ENCODE results near the gene GOLGA6L10.
"Not testable (repeated sequence)": the region's sequence is repeated elsewhere in the genome, so short reads cannot be mapped to it uniquely, and the experiment has no call there.

Gene GOLGA6L10

DNA sequence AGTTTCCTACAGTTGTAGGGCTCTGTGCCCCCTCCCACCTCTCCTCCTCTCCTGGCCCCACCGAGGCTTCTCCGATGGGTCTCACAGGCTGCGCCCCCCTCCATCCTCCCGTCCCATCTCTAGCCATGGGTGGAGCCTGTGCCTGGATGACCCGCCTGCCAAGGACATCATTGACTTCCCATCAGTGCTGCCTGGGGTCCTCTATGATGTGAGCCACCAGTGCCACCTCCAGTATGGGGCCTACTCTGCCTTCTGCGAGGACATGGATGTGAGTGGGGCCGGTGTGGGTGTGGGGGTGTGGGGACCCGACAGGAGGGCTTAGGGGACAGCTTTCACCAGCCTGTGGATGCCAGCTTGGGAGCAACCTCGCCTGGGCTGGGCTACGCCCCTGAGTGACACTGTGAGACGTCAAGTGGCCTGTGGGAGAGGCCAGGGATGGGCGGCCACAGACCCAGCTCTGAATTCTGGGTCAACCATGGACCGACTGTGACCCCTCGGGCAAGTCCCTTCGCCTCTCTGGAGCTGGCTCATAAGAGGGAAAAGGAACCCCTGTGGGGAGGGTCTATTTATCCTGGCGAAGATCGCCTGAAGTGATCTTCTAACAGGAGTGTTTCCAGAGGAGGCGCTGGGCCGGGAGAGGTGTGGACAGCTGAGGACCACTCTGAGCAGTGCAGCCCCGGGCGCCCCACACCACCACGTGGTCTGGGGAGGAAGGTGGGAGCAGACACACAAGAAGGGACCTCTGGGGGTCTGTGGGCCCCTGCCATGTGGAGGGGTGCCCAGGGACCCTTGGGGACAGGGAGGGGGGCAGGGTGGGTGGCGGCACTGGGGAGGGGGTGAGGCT lies 32.8 kb downstream of the GOLGA6L10 start:
- DNase-seq: not testable (repeated sequence)

DNA sequence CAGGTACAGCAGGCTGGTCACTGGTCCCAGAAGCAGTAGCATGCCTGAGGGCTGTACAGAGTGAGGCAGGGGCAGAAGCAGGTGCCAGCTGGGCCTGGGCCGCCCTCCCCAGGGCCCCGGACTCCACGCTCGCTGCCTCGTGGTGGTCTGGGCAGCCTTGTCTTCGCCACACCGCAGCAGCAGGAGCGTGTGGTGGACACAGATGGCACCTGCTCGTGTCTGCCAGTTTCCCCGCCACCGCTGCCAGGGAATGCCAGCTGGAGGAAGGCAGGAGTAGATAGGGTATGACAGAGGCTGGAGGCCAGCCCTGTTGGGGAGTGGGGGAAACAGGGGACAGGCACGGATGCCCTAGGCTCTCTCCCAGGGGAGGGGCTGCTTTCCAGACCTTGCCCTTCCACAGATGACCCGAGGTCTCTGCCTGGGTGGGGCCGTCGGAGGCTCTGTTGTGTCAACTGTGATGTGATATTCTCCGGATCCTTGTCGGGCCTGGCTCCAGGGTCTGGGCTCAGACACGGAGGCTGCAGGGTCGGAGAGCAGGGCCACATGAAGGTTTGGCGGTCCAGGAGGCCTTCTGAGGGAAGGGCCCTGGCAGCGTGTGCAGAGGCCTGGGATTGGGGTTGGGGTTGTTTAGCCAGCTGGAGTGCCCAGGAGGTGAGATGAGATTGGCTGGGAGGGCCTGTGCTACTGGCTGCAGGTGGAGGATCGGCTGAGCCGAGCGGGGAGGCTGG lies 33.6 kb downstream of the GOLGA6L10 start:
- DNase-seq: no peak

DNA sequence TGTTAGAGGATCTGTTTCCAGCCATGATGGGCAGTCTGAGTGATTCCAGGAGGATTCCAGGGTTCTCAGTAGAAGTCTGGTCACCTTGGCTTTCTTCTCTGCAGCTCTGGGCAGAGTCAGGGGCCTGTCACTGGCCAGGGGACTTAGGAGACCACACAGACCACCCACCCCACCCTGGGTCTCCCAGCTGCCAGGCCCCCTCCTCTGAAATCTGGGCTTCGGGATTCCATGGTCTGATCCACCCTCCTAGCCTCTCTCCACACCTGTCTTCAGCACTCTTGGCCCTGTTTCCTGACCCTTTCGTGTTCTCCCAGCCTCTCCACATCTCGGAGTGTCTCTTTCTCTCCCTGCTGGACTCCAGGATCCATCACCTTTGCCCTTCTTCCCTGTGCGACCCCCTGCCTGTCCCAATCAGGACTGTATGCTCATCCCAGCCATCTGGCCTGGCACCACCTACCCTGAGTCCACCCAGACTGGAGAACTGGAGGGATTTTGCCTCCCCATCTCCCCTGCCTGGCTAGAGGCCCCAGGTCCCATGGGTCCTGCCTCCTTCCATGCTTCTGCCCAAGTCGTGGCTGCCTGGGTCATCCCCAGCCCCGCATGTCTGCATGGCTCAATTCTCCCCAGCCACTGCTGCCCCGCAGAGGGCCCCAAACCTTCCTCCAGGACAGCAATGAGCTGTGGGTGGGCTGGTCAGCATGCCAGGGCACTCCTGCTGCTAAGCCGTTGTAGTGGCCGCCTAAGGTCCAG lies 34.3 kb downstream of the GOLGA6L10 start:
- no peak for DNase-seq

DNA sequence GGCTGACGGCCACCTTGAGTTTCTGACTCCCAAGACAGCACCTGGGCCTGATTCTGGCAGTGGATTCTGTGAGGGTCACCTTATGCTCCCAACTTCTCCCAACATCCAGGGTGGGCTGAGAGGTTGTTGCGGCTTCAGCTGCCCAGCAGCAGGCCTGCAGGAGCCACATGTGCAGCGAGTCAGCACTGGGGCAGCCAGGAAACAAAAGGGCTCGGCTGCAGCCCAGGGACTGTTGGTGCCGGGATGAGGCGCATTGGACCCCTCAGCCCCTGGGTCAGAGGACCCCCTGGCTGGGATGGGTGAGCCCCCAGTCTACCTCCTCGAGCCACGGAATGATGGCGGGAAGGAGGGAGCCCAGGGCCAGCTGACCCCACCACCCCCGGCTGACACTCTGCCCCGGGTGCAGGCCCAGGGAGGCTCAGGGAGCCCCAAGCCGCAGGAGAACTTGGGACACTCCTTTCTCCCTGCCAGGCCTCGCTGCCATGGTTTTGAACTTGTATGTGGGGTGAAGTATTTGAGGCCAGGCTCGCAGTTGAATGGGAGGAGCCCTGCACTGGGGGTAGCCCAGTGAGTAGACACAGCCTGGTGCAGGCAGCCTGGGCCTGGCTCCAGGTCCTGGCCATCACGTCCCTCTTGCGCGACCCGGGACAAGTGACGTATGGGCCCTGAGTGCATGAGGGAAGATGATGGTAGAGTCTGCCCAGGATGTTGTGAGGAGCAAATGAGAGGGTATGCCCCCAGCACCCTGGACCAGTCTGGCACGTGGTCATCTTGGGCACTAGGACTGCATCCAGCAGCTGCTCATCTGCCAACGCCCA lies 35.1 kb downstream of the GOLGA6L10 start:
- DNase-seq: not testable (repeated sequence)

DNA sequence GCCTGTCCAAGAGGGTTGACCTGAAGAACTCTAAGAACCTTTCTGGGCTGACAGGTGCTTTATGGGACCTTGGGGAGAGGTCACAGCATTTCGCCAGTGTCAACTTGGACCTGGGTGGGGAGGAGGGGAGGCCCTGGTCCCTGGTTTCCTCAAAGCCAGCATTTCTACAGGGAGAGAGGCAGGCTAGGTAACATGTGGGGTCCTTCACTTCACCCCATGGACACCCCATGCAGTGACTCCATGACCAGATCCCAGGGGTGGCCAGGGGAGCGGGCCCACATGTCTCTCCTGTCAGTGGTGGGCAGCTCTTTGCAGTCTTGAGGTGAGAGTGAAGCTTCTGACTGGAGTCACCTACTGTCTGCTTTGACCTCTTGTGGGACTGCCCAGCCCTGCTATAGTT lies 35.8 kb downstream of the GOLGA6L10 start:
- DNase-seq: no peak

DNA sequence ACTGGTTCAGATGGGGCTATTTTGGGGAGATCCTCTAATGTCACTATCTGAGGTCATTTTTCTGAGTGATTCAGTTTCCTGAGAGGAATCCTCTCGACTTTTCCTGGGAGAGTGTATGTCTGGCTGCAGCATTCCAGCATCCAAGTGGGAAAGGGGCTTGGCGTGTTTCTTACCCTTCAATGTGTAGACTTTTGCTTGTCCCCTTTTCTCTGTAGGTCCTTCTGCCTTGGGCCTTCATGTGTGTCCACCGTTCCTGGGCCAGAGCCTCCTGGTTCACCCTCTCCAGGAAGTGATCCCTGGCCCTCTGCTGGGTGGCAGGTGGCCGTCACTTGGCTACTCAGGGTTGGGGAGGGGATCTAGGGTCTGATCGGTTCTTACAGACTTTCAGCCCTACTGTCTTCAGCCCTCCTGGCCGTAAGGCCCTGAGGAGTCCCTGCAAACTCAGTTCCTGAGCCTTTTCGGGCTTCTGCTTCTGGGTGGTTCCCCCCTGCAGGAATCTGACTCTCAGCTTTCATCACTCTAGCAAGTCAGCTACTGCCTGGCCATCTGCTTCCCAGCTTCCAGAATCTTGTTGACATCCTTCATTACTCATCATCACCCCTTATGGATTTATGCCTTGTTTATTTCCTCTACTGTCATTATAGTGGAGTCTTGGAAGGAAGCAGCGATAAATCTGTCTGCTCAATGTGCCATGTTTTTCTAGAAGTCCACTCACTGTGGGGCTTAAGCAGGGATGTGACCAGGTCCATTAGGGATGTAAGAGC lies 36.5 kb downstream of the GOLGA6L10 start:
- no peak for DNase-seq

DNA sequence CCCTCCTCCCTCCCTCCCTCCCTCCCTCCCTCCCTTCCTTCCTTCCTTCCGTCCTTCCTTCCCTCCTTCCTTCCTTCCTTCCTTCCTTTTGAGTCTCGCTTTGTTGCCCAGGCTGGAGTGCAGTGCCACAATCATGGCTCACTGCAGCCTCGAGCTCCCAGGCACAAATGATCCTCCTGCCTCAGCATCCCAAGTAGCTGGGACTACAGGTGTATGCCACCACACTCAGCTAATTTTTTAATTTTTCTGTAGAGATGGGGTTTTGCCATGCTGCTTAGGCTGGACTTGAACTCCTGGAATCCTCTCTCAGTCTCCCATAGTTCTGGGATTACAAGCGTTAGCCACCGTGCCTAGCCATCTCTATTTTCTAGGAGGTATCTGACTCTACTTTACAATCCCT lies 38.0 kb downstream of the GOLGA6L10 start:
- not testable (repeated sequence) for DNase-seq

DNA sequence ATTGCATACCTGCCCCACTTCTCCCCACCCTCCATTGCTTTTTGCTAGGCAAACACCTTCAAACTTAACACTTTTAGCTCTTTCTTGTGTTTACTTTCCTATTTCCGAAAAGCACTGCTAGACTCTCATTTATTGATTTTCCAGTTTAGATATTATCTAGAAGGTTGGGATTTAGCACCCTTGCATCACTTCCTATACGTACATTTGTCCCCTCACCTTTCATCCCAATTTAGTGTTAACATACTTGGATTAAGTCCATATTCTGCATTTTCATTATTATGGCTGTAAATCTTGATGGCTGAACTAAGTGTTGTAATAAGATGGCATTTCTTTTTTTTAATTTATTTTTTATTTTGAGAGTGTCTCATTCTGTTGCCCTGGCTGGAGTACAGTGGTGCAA lies 39.5 kb downstream of the GOLGA6L10 start:
- no peak for DNase-seq

DNA sequence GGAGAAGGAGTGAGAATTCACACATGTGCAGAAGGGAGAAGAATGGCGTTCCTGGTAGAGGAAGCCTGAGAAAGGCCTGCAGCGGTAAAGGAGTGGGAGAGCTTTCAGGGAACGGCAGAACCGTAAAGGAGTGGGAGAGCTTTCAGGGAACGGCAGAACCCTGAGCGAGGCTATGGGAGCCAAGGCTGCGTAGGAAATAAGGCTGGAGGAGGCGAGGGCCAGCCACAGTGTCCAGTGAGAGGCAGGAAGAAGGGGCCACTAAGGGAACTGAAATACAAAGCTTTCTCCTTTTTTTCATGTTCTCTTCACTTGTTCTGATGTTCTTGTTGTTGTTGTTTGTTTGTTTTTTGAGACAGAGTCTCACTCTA lies 41.6 kb downstream of the GOLGA6L10 start:
- no peak for DNase-seq

DNA sequence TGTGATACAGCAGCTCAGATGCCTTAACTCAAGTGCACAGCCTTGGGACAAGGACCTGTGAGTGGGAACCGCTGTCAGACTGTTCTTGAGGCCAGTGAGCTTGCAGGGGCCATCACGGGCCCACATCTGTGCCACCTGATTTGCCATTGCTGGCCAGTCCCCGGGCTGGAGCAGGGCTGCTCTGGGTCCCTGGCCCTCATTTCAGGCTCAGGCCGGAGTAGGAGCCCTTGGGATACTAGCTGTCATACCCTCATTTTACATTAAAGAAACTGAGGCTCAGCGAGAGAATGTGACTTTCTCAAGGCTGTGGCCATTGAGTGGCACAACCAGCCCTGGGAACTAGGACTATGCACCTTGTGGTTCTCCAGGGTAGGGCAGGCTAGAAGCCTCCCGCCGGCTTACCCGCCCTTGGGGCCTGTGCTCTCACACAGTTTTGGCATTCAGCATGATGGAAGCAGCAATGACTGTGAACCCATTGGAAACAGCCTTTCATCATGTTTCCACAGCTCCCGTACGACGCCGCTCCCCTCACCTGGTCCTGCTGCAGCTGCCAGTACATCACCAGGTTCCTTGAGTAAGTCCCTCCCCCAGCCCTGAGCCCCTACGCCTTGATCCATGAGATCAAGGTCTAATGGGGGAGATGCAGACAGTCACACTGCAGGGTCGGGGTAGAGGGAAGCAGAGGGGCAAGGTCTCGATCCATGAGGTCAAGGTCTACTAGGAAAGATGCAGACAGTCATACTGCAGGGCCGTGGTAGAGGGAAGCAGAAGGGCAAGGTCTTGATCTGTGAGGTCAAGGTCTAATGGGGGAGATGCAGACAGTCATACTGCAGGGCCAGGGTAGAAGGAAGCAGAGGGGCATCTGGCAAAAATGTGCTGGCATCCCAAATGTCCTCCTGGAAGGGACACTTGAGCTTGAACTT lies 42.2 kb downstream of the GOLGA6L10 start:
- no peak for DNase-seq

DNA sequence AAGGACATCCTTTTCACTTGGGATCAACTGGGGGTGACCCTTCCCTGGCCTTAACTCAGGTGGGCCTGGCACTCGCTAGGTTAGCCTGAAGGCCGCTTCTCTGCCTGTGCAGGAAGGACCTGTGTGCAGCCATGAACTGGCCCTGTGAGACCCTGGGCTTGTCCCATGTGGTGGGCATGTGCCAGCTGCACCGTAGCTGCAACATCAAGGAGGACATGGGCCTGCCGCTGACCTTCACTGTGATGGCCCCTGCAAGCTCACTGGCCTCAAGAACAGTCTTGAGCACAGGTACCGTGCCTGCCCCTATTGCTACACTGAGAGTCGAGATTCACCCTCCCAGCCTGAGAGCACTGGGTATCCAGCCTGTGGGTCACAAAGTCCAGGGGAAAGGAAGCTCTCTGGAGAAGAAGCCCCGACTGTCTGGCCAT lies 43.6 kb downstream of the GOLGA6L10 start:
- DNase-seq: no peak

DNA sequence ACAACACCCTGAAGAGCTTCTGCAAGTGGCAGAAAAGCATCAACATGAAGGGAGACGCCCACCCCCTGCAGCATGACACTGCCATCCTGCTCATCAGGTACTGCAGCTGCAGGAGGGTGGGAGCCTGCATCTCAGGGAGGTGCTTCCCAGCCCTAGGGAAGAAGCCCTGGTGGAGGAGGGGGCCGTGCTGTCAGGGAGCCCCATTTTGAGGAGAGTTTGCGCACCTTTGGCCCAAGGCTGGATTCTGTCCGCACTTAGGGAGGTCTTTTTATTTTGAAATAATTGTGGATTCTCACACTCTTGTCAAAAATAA lies 44.5 kb downstream of the GOLGA6L10 start:
- no peak for DNase-seq

DNA sequence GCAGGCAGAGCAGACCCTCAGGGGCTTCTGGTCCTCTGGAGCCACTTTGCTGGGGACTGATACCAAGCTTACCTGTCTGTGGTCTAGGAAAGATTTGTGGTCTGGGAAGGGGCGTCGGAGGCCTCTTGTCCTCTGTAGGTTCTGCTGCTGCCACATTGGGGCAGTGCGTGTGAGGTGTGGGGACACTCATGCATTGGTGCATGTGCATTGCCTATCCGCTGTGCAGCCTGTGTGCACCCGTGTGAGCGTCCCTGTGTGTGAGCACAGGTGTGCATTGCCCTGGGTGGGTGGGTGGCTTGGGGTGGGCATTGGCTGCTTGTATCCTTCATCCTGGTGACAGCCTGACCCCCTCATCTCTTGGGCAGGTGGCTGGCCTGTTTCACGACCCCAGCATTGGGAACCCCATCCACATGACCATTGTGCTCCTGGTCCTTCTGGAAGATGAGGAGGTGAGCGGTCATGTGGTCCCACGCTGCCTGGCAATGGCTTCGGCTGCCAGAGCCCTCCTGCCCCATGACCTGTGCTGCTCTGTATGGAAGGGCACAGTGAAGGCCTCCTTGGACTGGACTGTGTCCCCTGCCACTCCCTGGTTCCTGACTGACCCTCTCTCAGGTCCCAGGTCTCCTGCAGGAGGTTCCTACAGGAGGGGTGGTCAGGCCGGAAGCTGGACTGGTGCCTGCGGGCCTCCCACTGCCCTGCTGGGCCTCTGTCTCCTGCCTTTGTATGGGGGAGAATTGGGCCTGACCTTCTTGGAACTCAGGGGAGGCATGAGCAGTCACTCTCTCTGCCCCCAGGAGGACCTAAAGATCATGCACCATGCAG lies 45.1 kb downstream of the GOLGA6L10 start:
- no peak for DNase-seq

DNA sequence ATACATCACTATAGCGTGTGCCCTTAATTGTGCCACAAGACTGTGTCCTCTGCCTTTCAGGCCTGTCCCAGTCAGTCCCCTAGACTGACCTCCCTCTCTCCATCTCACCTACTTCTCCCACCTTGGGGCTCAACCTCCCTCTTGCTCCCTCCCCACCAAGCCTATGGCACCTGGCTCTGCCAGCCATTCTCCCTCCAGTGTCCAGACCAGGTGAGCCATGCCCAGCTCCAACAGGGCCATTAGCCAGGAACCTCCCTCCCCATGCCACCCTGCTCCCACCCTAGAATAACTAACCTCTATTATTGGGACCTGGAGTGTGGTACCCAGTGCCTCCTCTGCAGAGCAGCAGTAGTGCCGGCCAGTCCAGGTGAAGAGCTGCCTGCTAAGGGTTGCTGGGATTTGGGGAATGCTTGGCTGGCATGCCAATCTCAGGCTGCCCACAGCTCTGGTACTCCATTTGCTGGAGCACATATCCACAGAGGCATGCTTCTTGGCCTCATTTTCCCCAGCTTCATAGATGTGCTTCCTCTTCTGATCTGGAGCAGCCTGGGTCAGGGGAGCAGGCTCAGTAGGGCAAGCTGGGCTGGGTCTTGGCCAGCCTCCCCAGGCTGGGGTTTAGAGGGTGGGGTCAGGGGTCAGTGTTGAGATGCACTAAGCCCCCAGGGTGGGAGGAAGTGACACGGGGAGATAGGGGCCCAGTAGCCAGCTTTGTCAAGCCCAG lies 47.8 kb downstream of the GOLGA6L10 start:
- DNase-seq: no peak

DNA sequence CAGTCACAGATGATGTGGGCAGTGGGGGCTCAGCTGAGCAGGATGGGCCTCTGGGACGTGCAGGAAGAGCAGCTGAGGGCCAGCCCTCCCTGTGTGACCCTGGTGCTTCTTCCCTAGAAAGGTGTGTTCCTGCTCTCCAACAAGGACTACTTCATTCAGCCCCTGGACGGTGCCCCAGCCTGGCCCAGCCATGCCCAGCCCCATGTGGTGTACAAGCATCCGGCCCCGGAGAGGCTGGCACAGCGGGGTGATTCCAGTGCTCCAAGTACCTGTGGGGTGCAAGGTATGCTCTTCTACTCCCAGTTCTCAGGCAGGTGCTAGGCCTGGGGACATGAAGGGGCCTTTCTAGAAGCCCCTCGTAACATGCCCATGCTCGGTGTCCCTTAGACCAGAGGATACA lies 48.4 kb downstream of the GOLGA6L10 start:
- no peak for DNase-seq

DNA sequence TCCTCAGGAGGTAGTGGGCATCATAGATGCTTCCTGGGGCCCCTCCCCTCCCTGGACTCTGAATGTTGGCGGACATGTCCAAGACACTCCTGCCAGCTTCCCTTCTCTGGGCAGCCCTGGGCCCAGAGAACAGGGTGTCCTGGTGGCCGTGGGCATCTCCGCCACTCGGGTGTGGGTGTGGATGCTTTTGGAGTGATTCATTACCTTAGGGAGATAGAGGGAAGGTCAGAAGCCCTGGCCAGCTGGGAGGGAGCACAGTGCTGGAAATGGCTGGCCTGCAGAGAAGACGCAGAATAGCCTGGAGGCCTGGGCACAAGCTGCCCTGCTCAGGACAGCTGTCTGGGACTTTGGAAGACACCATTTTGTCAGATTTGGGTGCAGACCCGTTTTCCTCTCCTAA lies 48.9 kb downstream of the GOLGA6L10 start:
- DNase-seq: not testable (repeated sequence)

DNA sequence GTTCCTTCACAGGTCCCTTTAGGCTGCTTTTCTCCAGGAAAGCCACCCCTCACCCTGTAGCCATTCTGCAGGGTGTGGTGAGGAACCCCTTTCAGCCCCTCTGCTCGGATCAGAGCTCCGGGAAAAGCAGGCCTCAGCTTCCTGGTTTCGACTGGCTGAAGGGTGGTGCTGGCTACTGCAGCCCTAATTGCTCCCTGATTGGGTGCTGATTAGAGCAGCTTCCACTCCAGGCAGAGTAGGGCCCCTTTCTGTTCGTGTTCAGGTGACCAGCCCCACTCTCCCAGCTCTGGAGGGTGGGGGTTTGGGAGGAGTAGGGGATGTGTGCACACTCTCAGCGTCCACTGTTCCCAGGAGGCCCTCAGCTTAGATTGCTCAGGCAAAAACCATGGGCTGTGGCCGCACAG lies 49.8 kb downstream of the GOLGA6L10 start:
- DNase-seq: not testable (repeated sequence)

DNA sequence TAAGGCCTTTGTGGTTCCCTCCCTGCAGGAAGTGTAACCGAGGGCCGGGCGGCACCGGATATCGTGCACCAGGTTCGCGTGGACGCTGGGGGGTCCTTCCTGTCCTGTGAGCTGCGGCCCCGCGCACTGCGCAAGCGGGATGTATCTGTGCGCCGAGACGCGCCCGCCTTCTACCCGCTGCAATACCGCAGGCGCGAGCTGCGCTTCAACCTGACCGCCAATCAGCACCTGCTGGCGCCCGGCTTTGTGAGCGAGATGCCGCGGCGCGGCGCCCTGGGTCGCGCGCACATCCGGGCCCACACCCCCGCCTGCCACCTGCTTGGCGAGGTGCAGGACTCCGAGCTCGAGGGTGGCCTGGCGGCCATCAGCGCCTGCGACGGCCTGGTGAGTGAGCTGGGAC lies 50.8 kb downstream of the GOLGA6L10 start:
- DNase-seq: peak; percentile 58

DNA sequence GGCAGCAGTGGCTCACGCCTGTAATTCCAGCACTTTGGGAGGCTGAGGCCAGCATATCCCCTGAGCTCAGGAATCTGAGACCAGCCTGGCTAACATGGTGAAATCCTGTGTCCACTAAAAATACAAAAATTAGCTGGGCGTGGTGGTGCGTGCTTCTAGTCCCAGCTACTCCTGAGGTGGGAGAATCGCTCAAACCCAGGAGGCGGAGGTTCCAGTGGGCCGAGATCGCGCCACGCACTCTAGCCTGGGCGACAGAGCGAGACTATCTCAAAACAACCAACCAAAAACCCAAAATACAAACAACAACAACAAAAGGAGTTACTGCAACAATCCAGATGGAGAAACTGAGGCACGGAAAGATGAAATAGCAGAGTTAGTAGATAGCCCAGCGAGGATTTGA lies 51.2 kb downstream of the GOLGA6L10 start:
- no peak for DNase-seq

Measured in activated CD4-positive, CD25-positive, alpha-beta regulatory T cell treated with anti-CD3 and anti-CD28 coated beads, Interleukin-2, amount 50 U/mL, for 72 hours (primary cell).